Neuron (in vitro differentiated cells): Measurements from ENCODE around the gene SRA1.

Experiments used
- H2AFZ ChIP-seq: one replicate; pipeline ENCODE4 v1.6.1; 2013; ENCODE audit warnings: low read depth, mild to moderate bottlenecking, inconsistent platforms, low read length, moderate library complexity
- H3K27me3 ChIP-seq: one replicate; pipeline ENCODE4 v1.6.1; 2013; ENCODE audit warnings: low read length; ENCODE audit not compliant: insufficient read depth
- H3K36me3 ChIP-seq: one replicate; pipeline ENCODE4 v1.6.1; 2013; ENCODE audit warnings: low read length; ENCODE audit not compliant: insufficient read depth
- H3K4me1 ChIP-seq: one replicate; pipeline ENCODE4 v1.6.1; 2013; ENCODE audit warnings: low read length; ENCODE audit not compliant: insufficient read depth
- H3K4me3 ChIP-seq: 2 replicates; pipeline ENCODE4 v1.5.1; 2013; ENCODE audit warnings: mild to moderate bottlenecking, low read length, moderate library complexity
- H3K9me3 ChIP-seq: one replicate; pipeline ENCODE4 v1.6.1; 2013; ENCODE audit warnings: low read length

The SRA1 gene

DNA sequence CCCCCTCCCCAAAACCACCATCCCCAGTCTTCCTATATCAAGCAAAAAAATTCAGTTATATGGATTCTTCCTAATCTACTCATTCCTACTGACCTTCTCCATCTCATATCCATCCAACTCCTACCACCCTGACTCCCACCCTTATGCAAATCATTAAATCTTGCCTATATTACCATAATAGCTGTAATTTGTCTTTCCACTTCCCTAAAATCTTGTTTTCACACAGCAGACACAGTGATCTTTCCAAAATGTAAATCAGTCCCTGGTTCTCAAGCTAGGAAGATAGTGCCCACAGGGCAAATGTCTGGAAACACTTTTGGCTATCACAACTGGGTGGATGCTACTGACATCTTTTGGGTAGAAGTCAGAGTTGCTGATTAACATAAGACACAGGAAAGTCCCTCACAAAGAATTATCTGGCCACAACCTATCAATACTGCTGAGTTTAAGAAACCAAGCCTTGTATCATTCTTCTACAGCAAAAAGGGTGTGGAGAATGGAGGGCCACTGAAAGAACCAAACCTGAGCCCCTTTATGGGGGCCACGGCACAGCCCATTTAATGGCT, 1.4 kb downstream of the SRA1 start:
- Histone ChIP-seq H3K4me1 (peaks cover 17% of the 10 kb centered on the region), H3K4me3 (peak overlapping the region; percentile 73), H3K9me3 (no peaks in the 10 kb centered on the region), H2AFZ (no peak overlapping the region), H3K36me3 (peaks cover 27% of the 10 kb centered on the region), H3K27me3 (no peaks in the 10 kb centered on the region)

DNA sequence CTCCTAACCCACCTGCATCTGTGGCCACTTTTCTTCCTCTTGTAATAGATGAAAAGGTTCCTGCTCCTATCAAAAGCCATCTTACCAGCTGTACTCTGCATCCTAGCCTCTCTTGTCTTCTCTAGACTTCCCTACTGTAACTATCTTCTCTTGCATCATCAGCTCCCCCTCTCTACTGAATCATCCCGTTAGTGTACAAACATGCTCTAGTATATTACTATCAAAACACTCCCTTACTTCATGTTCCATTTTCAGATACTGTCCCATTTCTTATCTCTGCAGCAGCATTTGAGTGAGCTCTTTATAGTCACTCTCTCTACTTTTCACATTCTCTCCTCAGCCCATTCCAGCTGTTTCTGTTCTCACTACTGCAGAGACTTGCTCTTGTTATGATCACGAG, 2.8 kb downstream of the SRA1 start:
- Histone ChIP-seq H3K4me3 (no peak overlapping the region), H3K9me3 (no peaks in the 10 kb centered on the region), H3K36me3 (peaks cover 41% of the 10 kb centered on the region), H2AFZ (no peak overlapping the region), H3K4me1 (peaks cover 17% of the 10 kb centered on the region), H3K27me3 (no peaks in the 10 kb centered on the region)

DNA sequence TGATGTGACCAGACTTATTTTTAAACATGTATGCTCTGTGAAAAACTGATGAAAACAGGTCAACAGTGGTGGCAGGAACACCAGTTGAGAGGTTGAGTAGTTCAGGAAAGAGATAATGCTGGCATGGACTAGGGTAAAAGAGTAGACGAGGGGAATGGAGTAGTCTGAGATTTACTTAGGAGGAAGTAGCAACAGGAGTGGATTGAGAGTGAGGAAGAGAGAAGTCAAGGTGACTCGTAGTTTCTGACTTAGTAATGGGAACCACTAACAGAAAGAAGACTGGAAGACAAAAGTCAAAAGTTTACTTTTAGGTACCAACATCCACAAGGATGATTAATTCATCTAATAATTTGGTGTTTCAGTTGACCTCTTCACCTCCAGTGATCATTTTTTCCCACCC, 3.6 kb downstream of the SRA1 start:
- no peak overlapping the region for H3K4me3 ChIP-seq
- H3K9me3 ChIP-seq, result no peaks in the 10 kb centered on the region
- H2AFZ ChIP-seq, result no peak overlapping the region
- H3K36me3 ChIP-seq, result peaks cover 49% of the 10 kb centered on the region
- peaks cover 17% of the 10 kb centered on the region for H3K4me1 ChIP-seq
- H3K27me3 ChIP-seq, result no peaks in the 10 kb centered on the region

DNA sequence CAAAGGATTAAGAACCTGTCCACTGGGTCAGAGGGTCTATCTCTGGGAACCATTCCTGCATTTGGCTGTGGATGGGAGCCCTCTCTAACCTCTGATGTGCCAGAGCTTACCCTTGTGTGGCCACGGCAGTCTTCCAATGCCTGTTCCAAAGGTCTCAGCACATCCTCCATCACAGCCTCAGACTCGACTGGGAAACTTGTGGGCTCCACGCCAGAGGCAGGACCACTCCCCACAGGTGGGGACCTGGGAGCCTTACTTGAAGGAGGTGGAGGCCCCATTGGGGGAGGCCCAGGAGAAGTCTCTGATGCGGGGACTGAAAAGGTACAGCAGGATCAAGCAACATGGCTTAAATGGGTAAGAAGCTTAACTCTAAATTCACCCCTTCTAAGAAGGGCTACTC, 5.4 kb downstream of the SRA1 start:
- Histone ChIP-seq H2AFZ (no peak overlapping the region), H3K36me3 (peaks cover 57% of the 10 kb centered on the region), H3K4me3 (no peak overlapping the region), H3K27me3 (no peaks in the 10 kb centered on the region), H3K9me3 (no peaks in the 10 kb centered on the region), H3K4me1 (peaks cover 11% of the 10 kb centered on the region)

DNA sequence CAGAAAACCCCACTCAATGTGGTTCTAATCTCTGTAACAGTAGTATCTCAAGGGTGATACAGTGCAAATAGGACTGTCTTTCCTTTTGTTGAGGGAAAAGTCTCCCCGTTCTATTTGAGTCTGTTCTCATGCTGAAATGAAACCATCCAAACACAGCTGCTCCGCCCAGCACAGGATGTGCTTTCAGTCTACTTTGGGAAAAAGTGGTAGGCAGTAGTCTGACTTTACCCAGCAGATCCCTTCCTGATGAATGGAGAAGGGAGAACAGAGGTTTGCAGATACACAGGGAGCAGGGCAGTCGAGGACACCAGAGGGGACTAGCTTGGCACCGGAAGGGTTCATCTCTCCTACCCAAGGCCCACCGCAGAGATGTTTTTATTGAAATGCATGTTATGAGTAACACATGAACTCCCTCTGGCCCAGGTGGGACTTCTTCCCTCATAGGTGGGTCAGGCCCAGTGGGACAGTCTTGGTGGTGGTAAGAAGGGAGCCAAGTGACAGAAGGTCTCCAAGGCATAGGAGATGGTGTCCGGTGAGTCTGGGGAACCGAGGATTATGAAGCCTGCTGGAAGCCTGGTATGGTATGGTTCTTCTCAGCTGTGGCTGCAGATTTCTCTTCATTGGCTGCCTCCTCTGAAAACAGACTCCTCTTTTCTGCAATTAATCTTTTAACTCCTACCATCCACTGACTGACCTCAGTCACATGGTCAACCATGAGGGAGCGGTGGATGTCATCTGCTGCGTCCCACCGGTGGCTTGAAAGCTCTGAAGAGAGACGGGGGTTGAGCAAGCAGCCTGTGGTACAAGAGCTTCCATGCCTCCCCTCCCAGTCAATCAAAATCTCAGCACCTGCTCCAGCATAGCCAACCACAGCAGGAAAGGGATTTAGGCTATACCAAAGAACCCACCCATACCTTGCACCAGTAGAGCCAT, 6.9 kb downstream of the SRA1 start:
- no peaks in the 10 kb centered on the region for H3K9me3 ChIP-seq
- H2AFZ ChIP-seq, result no peak overlapping the region
- no peaks in the 10 kb centered on the region for H3K27me3 ChIP-seq
- H3K36me3 ChIP-seq, result peaks cover 65% of the 10 kb centered on the region
- H3K4me3 ChIP-seq, result no peak overlapping the region
- H3K4me1 ChIP-seq, result peaks cover under 1% of the 10 kb centered on the region

DNA sequence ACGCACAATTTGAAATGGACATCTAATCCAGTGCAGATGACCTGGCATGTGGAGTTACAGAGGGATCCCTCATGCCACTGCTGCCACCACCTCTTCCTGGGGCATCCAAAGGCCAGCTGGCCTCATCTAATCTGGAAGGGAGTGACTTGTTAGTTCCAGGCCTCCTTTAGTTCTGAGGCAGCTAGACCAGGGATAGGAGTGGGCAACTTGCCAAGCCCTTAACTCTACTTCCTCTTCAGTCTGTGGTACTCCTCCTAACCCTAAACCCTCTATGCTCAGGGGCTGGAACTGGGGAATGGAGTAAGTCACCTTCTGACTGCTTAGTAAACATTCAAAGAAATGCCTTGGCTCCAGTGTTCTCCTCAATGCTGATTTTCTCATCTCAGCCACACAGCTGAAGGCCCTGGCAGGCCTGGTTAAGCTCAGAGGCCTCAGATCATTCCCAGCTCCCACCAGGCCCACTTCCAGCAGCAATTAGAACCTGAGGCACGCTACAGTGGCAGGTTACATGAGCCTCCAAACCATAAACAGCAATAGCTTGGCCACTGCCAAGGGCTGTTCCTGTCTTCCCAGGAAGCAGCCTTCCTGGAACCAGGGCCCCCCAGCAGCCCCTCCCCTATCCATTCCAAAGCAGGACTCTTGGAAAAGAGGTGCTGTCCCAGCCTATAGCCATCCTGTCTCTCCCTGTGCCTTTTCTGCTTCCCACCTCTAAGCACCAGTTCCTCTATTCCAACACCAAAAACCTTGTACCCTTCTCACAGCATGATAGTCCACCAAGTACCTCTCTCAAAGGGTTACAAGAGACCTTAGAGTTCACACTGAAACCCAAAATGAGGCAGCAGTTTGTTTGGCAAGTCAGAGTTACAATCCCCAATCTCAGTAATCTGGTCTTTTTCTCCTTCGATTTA, 7.8 kb downstream of the SRA1 start:
- no peaks in the 10 kb centered on the region for H3K9me3 ChIP-seq
- H3K4me1 ChIP-seq, result no peaks in the 10 kb centered on the region
- no peak overlapping the region for H3K4me3 ChIP-seq
- peaks cover 71% of the 10 kb centered on the region for H3K36me3 ChIP-seq
- H2AFZ ChIP-seq, result no peak overlapping the region
- H3K27me3 ChIP-seq, result no peaks in the 10 kb centered on the region

DNA sequence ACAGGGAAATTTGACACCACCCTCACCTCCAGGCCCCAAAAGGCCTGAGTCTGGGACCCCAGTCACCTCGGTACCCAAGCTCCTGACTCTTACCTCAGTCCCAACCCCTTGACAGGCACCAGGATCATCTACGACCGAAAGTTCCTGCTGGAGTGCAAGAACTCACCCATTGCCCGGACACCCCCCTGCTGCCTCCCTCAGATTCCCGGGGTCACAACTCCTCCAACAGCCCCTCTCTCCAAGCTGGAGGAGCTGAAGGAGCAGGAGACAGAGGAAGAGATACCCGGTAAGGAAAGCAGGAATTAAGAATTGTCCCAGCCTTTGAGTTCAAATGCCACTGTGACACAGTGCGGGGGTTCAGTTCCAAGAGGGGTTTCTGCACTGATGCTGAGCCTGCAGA, 8.5 kb downstream of the SRA1 start:
- Histone ChIP-seq H3K4me3 (no peak overlapping the region), H2AFZ (no peak overlapping the region), H3K4me1 (no peaks in the 10 kb centered on the region), H3K36me3 (peaks cover 74% of the 10 kb centered on the region), H3K27me3 (no peaks in the 10 kb centered on the region), H3K9me3 (no peaks in the 10 kb centered on the region)

DNA sequence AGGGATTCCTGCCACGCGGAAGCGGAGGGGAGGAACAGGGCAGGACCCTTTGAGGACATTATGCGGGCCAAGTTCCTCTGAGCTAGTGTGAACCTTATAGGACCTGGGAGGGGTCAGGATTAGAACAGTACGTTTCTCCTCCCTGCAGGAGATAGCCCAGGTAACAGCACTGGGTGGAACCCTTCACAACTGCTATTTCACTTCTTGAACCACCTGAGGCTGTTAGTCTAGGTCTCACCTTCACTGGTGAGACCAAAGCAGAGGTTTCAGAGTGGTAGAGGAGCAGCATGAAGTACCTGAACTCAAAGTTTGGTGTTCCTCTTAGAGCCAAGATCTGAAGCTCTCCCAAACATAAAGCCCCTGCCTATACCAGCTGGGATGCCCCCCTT, 9.0 kb downstream of the SRA1 start:
- peaks cover 72% of the 10 kb centered on the region for H3K36me3 ChIP-seq
- no peaks in the 10 kb centered on the region for H3K27me3 ChIP-seq
- H3K9me3 ChIP-seq, result no peaks in the 10 kb centered on the region
- H3K4me3 ChIP-seq, result no peak overlapping the region
- no peaks in the 10 kb centered on the region for H3K4me1 ChIP-seq
- no peak overlapping the region for H2AFZ ChIP-seq

DNA sequence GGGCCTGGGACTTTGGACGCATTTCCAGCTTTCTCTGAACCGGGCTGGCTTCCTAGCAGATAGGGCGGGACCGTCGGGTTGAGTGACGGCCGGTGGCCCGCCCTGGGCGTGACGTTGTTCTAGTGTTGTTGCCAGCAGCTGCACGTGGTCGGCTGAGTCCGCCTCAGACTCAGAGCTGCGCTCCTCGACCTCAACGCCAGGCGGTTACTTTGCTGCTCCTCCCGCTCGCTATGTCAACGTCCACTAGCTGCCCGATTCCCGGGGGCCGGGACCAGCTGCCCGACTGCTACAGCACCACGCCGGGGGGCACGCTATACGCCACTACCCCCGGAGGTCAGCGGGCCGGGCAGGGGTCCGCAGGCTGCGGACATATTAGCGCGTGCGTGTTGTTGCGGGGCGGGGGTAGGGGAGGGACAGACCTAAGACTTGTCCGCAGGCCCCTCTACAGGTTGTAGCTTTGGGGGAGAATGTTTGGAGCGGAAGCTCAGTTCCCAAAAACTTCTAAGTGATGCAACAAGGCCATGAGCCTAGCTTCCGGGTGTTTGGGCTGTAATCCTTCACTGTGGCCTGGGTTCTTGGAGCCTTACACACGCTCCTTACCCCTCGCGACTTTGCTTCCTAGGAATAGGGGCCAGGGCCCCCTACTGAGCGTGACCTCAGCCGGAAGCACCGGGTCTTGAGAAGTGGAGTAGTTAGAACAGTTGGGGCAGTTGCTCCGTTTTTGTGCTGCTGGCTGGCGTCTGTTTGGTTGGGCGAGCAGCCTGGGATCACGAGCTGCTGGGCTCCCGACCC, 9.6 kb downstream of the SRA1 start, which contains the start of gene EIF4EBP3:
Gene EIF4EBP3, plus strand, starts transcription at position 155 of the 792 bp plus-strand sequence. Its CDS starts 76 bp downstream, at position 231.
- Histone ChIP-seq H3K36me3 (peaks cover 72% of the 10 kb centered on the region), H3K27me3 (no peaks in the 10 kb centered on the region), H3K4me1 (no peaks in the 10 kb centered on the region), H3K4me3 (no peak within 1 kb of the TSS), H3K9me3 (no peaks in the 10 kb centered on the region), H2AFZ (no peak within 1 kb of the TSS)

DNA sequence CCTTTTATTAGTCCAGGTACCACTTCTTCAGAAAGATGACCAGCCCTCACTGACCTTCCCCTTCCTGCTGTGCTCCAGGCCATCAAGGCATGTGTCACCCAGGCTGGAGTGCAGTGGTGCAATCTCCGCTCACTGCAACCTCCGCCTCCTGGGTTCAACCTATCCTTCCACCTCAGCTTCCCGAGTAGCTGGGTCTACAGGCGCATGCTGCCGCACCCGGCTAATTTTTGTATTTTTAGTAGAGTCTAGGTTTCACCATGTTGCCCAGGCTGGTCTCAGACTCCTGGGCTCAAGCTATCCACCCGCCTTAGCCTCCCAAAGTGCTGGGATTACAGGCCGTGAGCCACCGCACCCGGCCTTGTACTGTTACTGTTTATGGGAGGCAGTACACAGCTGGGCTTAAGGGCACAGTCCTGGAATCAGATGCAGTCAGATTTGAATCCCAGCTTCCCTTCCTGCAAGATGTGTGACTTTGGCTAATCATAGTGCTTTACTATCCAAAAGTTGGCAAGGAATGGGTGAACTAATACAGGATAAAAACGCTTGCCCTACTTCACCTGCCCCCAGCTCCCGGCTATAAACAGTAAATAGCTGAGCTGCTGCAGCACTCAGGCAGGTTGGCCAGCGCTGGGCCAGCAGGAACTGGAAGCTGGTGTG, 10.3 kb downstream of the SRA1 start:
- Histone ChIP-seq H3K4me3 (no peak overlapping the region), H3K36me3 (peaks cover 73% of the 10 kb centered on the region), H3K4me1 (no peaks in the 10 kb centered on the region), H3K27me3 (no peaks in the 10 kb centered on the region), H2AFZ (no peak overlapping the region), H3K9me3 (no peaks in the 10 kb centered on the region)

DNA sequence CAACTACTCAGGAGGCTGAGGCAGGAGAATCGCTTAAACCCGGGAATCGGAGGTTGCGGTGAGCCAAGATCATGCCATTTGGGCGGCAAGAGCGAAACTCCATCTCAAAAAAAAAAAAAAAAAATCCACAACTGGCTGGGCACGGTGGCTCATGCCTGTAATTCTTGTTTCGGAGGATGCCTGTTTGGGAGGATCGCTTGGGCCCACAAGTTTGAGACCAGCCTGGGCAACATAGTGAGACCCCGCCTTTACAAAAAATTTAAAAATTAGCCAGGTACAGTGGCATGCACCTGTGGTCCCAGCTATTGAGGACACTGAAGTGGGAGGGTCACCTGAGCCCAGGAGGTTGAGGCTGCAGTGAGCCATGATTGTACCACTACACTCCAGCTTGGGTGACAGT, 11.7 kb downstream of the SRA1 start:
- H3K4me1 ChIP-seq, result no peaks in the 10 kb centered on the region
- H3K36me3 ChIP-seq, result peaks cover 73% of the 10 kb centered on the region
- H3K4me3 ChIP-seq, result no peak overlapping the region
- H2AFZ ChIP-seq, result no peak overlapping the region
- H3K27me3 ChIP-seq, result no peaks in the 10 kb centered on the region
- H3K9me3 ChIP-seq, result no peaks in the 10 kb centered on the region

DNA sequence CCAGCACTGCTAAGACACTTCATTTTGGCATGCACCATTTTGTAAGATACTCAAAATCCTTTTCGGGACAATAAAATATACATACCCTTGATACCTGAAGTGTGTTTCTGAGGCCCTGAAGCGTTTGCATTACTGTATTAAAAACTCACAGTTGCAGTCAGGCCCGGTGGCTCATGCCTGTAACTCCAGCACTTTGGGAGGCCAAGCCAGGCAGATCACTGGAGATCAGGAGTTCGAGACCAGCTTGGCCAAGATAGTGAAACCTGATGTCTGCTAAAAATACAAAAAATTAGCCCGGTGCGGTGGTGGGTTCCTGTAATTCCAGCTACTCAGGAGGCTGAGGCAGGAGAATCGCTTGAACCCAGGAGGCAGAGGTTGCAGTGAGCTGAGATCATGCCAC, 12.3 kb downstream of the SRA1 start:
- no peaks in the 10 kb centered on the region for H3K4me1 ChIP-seq
- H3K36me3 ChIP-seq, result peaks cover 73% of the 10 kb centered on the region
- no peak overlapping the region for H3K4me3 ChIP-seq
- H3K9me3 ChIP-seq, result no peaks in the 10 kb centered on the region
- no peak overlapping the region for H2AFZ ChIP-seq
- H3K27me3 ChIP-seq, result no peaks in the 10 kb centered on the region
